SK-N-SH (cell line): Measurements from ENCODE around the gene COBL. TPM values are rescaled to one million over a fixed set of nuclear protein-coding genes. Genes with fewer than 3 reads are reported as not detected.

Experiments
- CTCF ChIA-PET: fragments of 300-600, 350-600 bp; formaldehyde crosslinking; extraction: SDS; loops from one replicate; lab custom pipeline; 2021; lab: Yijun Ruan, JAX
- POLR2A ChIA-PET: fragments of 350-600 bp; sonication (Branson Sonifier 250); formaldehyde crosslinking; extraction: SDS; loops from one replicate; lab custom pipeline; 2020; ENCODE audit warnings: antibody characterized with exemption, inconsistent platforms; lab: Yijun Ruan, JAX
- DNase-seq: peaks from one replicate; pipeline ENCODE4 v3.0.0; 2012
- H2AFZ ChIP-seq: fragments of 200-600 bp; sonication (generic); 2 replicates; pipeline ENCODE4 v1.8.1; 2016; ENCODE audit warnings: antibody characterized with exemption, mild to moderate bottlenecking, low read depth
- H3F3A ChIP-seq: fragments of 200-600 bp; sonication (generic); replicated peaks from 2 replicates; pipeline ENCODE3; 2016; ENCODE audit warnings: antibody characterized with exemption, mild to moderate bottlenecking; ENCODE audit not compliant: insufficient read depth
- H3K27ac ChIP-seq, 2 experiments: fragments of 200-500 bp in 1 of 2; fragments of 200-600 bp in 1 of 2; sonication (Bioruptor generic) in 1 of 2; sonication (generic), shearing (Covaris generic) in 1 of 2; 2 replicates each; pipeline versions ENCODE4 v1.5.1 to v1.6.1; 2014 to 2016; ENCODE audit warnings: low read depth in 2 of 2, inconsistent platforms in 1 of 2, low read length in 1 of 2, mild to moderate bottlenecking in 1 of 2, mixed read lengths in 1 of 2
- H3K27me3 ChIP-seq: fragments of 200-600 bp; sonication (generic), shearing (Covaris generic); 2 replicates; pipeline ENCODE4 v1.6.1; 2016; ENCODE audit warnings: mixed run types; ENCODE audit not compliant: insufficient read depth
- H3K36me3 ChIP-seq, 2 experiments: fragments of 200-500 bp in 1 of 2; fragments of 200-600 bp in 1 of 2; sonication (Bioruptor generic) in 1 of 2; sonication (generic) in 1 of 2; replicated peaks in 1 of 2; 2 replicates each; pipeline versions ENCODE3 to v1.5.1; 2014 to 2016; ENCODE audit warnings: low read length in 1 of 2, mild to moderate bottlenecking in 1 of 2; ENCODE audit not compliant: insufficient read depth in 2 of 2, control insufficient read depth in 1 of 2
- H3K4me1 ChIP-seq, 2 experiments: fragments of 200-500 bp in 1 of 2; fragments of 200-600 bp in 1 of 2; sonication (Bioruptor generic) in 1 of 2; sonication (generic), shearing (Covaris generic) in 1 of 2; 2 replicates each; pipeline versions ENCODE4 v1.5.1 to v1.6.1; 2014 to 2016; ENCODE audit warnings: low read depth in 1 of 2, low read length in 1 of 2, mixed run types in 1 of 2; ENCODE audit not compliant: insufficient read depth in 2 of 2, control insufficient read depth in 1 of 2
- H3K4me2 ChIP-seq: fragments of 200-600 bp; sonication (generic), shearing (Covaris generic); 2 replicates; pipeline ENCODE4 v1.6.1; 2017; ENCODE audit warnings: mixed run types
- H3K4me3 ChIP-seq, 2 experiments: fragments of 200-500 bp in 1 of 2; fragments of 200-600 bp in 1 of 2; sonication (Bioruptor generic) in 1 of 2; sonication (generic), shearing (Covaris generic) in 1 of 2; 2 replicates each; pipeline versions ENCODE4 v1.5.1 to v1.8.1; 2014 to 2016; ENCODE audit warnings: low read depth in 2 of 2, inconsistent platforms in 1 of 2, low read length in 1 of 2, mild to moderate bottlenecking in 1 of 2, mixed read lengths in 1 of 2, moderate library complexity in 1 of 2
- H3K79me2 ChIP-seq: fragments of 200-600 bp; sonication (generic); 2 replicates; pipeline ENCODE4 v1.8.1; 2017; ENCODE audit warnings: mild to moderate bottlenecking; ENCODE audit not compliant: insufficient read depth
- H3K9ac ChIP-seq: fragments of 200-600 bp; sonication (generic); 2 replicates; pipeline ENCODE4 v1.6.1; 2017; ENCODE audit warnings: mixed run types
- H3K9me2 ChIP-seq: fragments of 200-600 bp; sonication (generic); 2 replicates; pipeline ENCODE4 v1.6.1; 2017; ENCODE audit warnings: mixed run types
- H3K9me3 ChIP-seq: fragments of 200-600 bp; sonication (generic); 2 replicates; pipeline ENCODE4 v1.6.1; 2017; ENCODE audit warnings: mixed run types, mild to moderate bottlenecking, moderate library complexity
- H4K20me1 ChIP-seq: fragments of 200-600 bp; sonication (generic); 2 replicates; pipeline ENCODE4 v1.6.1; 2017; ENCODE audit warnings: mild to moderate bottlenecking, mixed run types; ENCODE audit not compliant: insufficient read depth
- CHD2 ChIP-seq: fragments of 150-350 bp; IDR thresholded peaks from 2 replicates; pipeline ENCODE4 v1.6.1; 2018; ENCODE audit warnings: low read length; ENCODE audit not compliant: partially characterized antibody
- FOXJ3 ChIP-seq: sonication (generic); formaldehyde crosslinking; IDR thresholded peaks from 2 replicates; pipeline ENCODE4 v1.5.1; 2020; ENCODE audit warnings: mild to moderate bottlenecking, missing genetic modification reagents
- JUND ChIP-seq: IDR thresholded peaks from 2 replicates; pipeline ENCODE4 v1.4.0; 2012
- MXI1 ChIP-seq: IDR thresholded peaks from 2 replicates; pipeline ENCODE4 v1.6.1; 2012; ENCODE audit warnings: mild to moderate bottlenecking, low read depth, low read length, improper control_type of control experiment
- PBX3 ChIP-seq: IDR thresholded peaks from 2 replicates; pipeline ENCODE4; 2012
- POLR2AphosphoS5 ChIP-seq: IDR thresholded peaks from 2 replicates; pipeline ENCODE4 v1.6.1; 2012; ENCODE audit warnings: low read depth, low read length
- RAD21 ChIP-seq: IDR thresholded peaks from 2 replicates; pipeline ENCODE4 v1.6.1; 2012; ENCODE audit warnings: mild to moderate bottlenecking, low read length
- SMC3 ChIP-seq: IDR thresholded peaks from 2 replicates; pipeline ENCODE4 v1.6.1; 2012; ENCODE audit warnings: low read depth, low read length, improper control_type of control experiment
- TAF1 ChIP-seq: IDR thresholded peaks from 2 replicates; pipeline ENCODE4 v1.6.1; 2012; ENCODE audit warnings: low read depth, mild to moderate bottlenecking, low read length, moderate library complexity, borderline replicate concordance
- TEAD4 ChIP-seq: IDR thresholded peaks from 2 replicates; pipeline ENCODE4 v1.4.0; 2012; ENCODE audit warnings: mild to moderate bottlenecking, borderline replicate concordance; ENCODE audit not compliant: insufficient read depth
- USF1 ChIP-seq: IDR thresholded peaks from 2 replicates; pipeline ENCODE4 v1.4.0; 2012; ENCODE audit warnings: low read depth, borderline replicate concordance
- ZBTB33 ChIP-seq: IDR thresholded peaks from 2 replicates; pipeline ENCODE4 v1.4.0; 2012; ENCODE audit warnings: low read depth, borderline replicate concordance
- WGBS: methylation state at CpG from one replicate; pipeline ENCODE4 v1.1.6; 2017; ENCODE audit warnings: low lambda C conversion rate; 5-methylcytosine and 5-hydroxymethylcytosine counted together
- polyA plus RNA-seq, 3 experiments: library from polyadenylated mRNA; depleted of rRNA; stranded (reverse); fragments of >200 nt; gene quantifications; 2 replicates each; pipeline ENCODE4 v1.2.3, GENCODE V29; 2012
- TF ChIP-seq, protein P1 (sequence below): fragments of 200-600 bp; sonication (generic); IDR thresholded peaks from 2 replicates; pipeline ENCODE4 v1.6.1; 2017; ENCODE audit warnings: antibody characterized with exemption, mild to moderate bottlenecking, moderate library complexity
- TF ChIP-seq, protein P2 (sequence below): fragments of 150-350 bp; IDR thresholded peaks from 2 replicates; pipeline ENCODE4 v1.6.1; 2016; ENCODE audit warnings: mild to moderate bottlenecking, low read depth, low read length

Gene COBL
- polyA plus RNA-seq, 1 of the 3 experiments (the other 2 are of a cell fraction) = under 0.01 TPM

- Histone ChIP-seq H2AFZ (no peak overlapping the region), H3K9me2 (no peaks in the 10 kb centered on the region), H3K27ac (no peak overlapping the region), H3K9me3 (no peaks in the 10 kb centered on the region), H3K9ac (no peak overlapping the region), H3K4me1 (no peaks in the 10 kb centered on the region), H3K79me2 (no peaks in the 10 kb centered on the region), H3K4me3 (no peak overlapping the region), H3F3A (no peaks in the 10 kb centered on the region), H3K27me3 (peaks cover 31% of the 10 kb centered on the region; the same call in 1 of the 2 replicates), H3K36me3 (no peaks in the 10 kb centered on the region), H4K20me1 (no peaks in the 10 kb centered on the region), H3K4me2 (no peak overlapping the region)
- WGBS = 59% methylated on average over 1 of the region's 1 CpG
- ChIA-PET CTCF (interaction anchor here (0.7 kb wide), 1 partner anchor 47 kb away, joined by 3 read pairs; no protein-coding TSS in a partner anchor), POLR2A (no interaction called here)
- TF ChIP-seq MXI1 (no peak), CHD2 (no peak), JUND (no peak), RAD21 (no peak), FOXJ3 (CRISPR knock-in tag) (no peak), TEAD4 (no peak), USF1 (no peak), POLR2AphosphoS5 (no peak), SMC3 (no peak), TAF1 (no peak)
- TF ChIP-seq, protein P1, sequence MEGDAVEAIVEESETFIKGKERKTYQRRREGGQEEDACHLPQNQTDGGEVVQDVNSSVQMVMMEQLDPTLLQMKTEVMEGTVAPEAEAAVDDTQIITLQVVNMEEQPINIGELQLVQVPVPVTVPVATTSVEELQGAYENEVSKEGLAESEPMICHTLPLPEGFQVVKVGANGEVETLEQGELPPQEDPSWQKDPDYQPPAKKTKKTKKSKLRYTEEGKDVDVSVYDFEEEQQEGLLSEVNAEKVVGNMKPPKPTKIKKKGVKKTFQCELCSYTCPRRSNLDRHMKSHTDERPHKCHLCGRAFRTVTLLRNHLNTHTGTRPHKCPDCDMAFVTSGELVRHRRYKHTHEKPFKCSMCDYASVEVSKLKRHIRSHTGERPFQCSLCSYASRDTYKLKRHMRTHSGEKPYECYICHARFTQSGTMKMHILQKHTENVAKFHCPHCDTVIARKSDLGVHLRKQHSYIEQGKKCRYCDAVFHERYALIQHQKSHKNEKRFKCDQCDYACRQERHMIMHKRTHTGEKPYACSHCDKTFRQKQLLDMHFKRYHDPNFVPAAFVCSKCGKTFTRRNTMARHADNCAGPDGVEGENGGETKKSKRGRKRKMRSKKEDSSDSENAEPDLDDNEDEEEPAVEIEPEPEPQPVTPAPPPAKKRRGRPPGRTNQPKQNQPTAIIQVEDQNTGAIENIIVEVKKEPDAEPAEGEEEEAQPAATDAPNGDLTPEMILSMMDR = no peak
- TF ChIP-seq, protein P2, sequence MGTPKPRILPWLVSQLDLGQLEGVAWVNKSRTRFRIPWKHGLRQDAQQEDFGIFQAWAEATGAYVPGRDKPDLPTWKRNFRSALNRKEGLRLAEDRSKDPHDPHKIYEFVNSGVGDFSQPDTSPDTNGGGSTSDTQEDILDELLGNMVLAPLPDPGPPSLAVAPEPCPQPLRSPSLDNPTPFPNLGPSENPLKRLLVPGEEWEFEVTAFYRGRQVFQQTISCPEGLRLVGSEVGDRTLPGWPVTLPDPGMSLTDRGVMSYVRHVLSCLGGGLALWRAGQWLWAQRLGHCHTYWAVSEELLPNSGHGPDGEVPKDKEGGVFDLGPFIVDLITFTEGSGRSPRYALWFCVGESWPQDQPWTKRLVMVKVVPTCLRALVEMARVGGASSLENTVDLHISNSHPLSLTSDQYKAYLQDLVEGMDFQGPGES = no peak
- no peak for DNase-seq
These were observed 203.0 kb downstream of the COBL start for GRCh38 chr7:51113560-51113959.

- no peaks in the 10 kb centered on the region for H3K36me3 ChIP-seq
- TF ChIP-seq ZBTB33 (no peak), PBX3 (no peak)
- H4K20me1 ChIP-seq = no peaks in the 10 kb centered on the region
- no peaks in the 10 kb centered on the region for H3K9me3 ChIP-seq
- H3K79me2 ChIP-seq = no peaks in the 10 kb centered on the region
- no peak overlapping the region for H3K9ac ChIP-seq
- no peak overlapping the region for H2AFZ ChIP-seq
- CTCF ChIA-PET = interaction anchor here (1.2 kb wide), 1 partner anchor 50 kb away, joined by 4 read pairs; no protein-coding TSS in a partner anchor
- no peaks in the 10 kb centered on the region for H3F3A ChIP-seq
- H3K27ac ChIP-seq = no peak overlapping the region
- no peaks in the 10 kb centered on the region for H3K4me1 ChIP-seq
- H3K4me2 ChIP-seq = no peak overlapping the region
- POLR2A ChIA-PET = no interaction called here
- WGBS = 37% methylated on average over 8 of the region's 8 CpGs
- H3K27me3 ChIP-seq = peaks cover 38% of the 10 kb centered on the region; the same call in 1 of the 2 replicates
- DNase-seq = no peak
- no peaks in the 10 kb centered on the region for H3K9me2 ChIP-seq
- H3K4me3 ChIP-seq = no peak overlapping the region
These were observed 205.2 kb downstream of the COBL start for GRCh38 chr7:51111241-51111940.
